ENCODE results near the gene ACVR2A. TPM values are rescaled to one million over a fixed set of nuclear protein-coding genes. Genes with fewer than 3 reads are reported as not detected.

ACVR2A gene
- polyA plus RNA-seq, 1 donor (not counting 4 experiments of a cell fraction or from before 2014, with no cell fraction given) = 6.6 TPM

- H3K4me1 ChIP-seq (ENCODE audit: control insufficient read depth, extremely low read depth, insufficient read depth, low read length) = no peaks in the 10 kb centered on the region
- H3K9ac ChIP-seq (ENCODE audit: control insufficient read depth, extremely low read depth, insufficient read depth, low read length) = no peak overlapping the region
- no peaks in the 10 kb centered on the region for H3K79me2 ChIP-seq (ENCODE audit: control insufficient read depth, insufficient read depth, low read length)
- H3K9me1 ChIP-seq (ENCODE audit: control insufficient read depth, extremely low read depth, insufficient read depth, low read length) = no peaks in the 10 kb centered on the region
- no peak overlapping the region for H2AFZ ChIP-seq (ENCODE audit: control insufficient read depth, low read length)
- no peak for DNase-seq (ENCODE audit: low read depth, low spot score)
- no peak overlapping the region for H3K27ac ChIP-seq (ENCODE audit: control insufficient read depth, insufficient read depth, low read length)
- no peak overlapping the region for H3K4me3 ChIP-seq (ENCODE audit: control insufficient read depth in 2 of 3, extremely low read depth in 1 of 3, insufficient read depth in 2 of 3, low read depth in 1 of 3, low read length in 3 of 3)
- FAIRE-seq = peak; percentile 13
- no peaks in the 10 kb centered on the region for H3K36me3 ChIP-seq (ENCODE audit: control insufficient read depth in 2 of 2, extremely low read depth in 1 of 2, insufficient read depth in 2 of 2, low read length in 2 of 2)
- no peak for TF ChIP-seq EZH2 (IDR thresholded peaks at IDR 0.05; ENCODE audit: low read length)
- no peak for TF ChIP-seq CTCF (optimal IDR thresholded peaks at IDR 0.05 in 1 of 3, IDR thresholded peaks at IDR 0.05 in 1 of 3, conservative IDR thresholded peaks at IDR 0.05 in 1 of 3; ENCODE audit: extremely low read depth in 1 of 3, insufficient read depth in 2 of 3, low read length in 3 of 3)
- no peaks in the 10 kb centered on the region for H4K20me1 ChIP-seq (ENCODE audit: control insufficient read depth, extremely low read depth, insufficient read depth, low read length)
- H3K27me3 ChIP-seq (ENCODE audit: control insufficient read depth, extremely low read depth, insufficient read depth, low read length) = no peaks in the 10 kb centered on the region
- dilution Hi-C loops (cut with MboI; ENCODE audit: extremely low pct_ligation_motif_present, low sequenced_read_pairs) = no loop called here
- no peak overlapping the region for H3K4me2 ChIP-seq (ENCODE audit: control insufficient read depth, extremely low read depth, insufficient read depth, low read depth, low read length)
- no peaks in the 10 kb centered on the region for H3K9me3 ChIP-seq (ENCODE audit: control insufficient read depth, low read depth, low read length)
Observed at GRCh38 chr2:147829106-147829505, 15.7 kb upstream of the ACVR2A start.

GRCh38 chr2:147836099-147836498 is 8.7 kb upstream of the ACVR2A start:
- H3K9me1 ChIP-seq (ENCODE audit: control insufficient read depth, extremely low read depth, insufficient read depth, low read length) = no peaks in the 10 kb centered on the region
- no peaks in the 10 kb centered on the region for H4K20me1 ChIP-seq (ENCODE audit: control insufficient read depth, extremely low read depth, insufficient read depth, low read length)
- H3K9ac ChIP-seq (ENCODE audit: control insufficient read depth, extremely low read depth, insufficient read depth, low read length) = no peak overlapping the region
- H3K9me3 ChIP-seq (ENCODE audit: control insufficient read depth, low read depth, low read length) = no peaks in the 10 kb centered on the region
- no peak overlapping the region for H3K27ac ChIP-seq (ENCODE audit: control insufficient read depth, insufficient read depth, low read length)
- no peaks in the 10 kb centered on the region for H3K36me3 ChIP-seq (ENCODE audit: control insufficient read depth in 2 of 2, extremely low read depth in 1 of 2, insufficient read depth in 2 of 2, low read length in 2 of 2)
- FAIRE-seq (no peak), DNase-seq (ENCODE audit: low read depth, low spot score) (no peak)
- H2AFZ ChIP-seq (ENCODE audit: control insufficient read depth, low read length) = no peak overlapping the region
- no peaks in the 10 kb centered on the region for H3K27me3 ChIP-seq (ENCODE audit: control insufficient read depth, extremely low read depth, insufficient read depth, low read length)
- no peaks in the 10 kb centered on the region for H3K79me2 ChIP-seq (ENCODE audit: control insufficient read depth, insufficient read depth, low read length)
- H3K4me2 ChIP-seq (ENCODE audit: control insufficient read depth, extremely low read depth, insufficient read depth, low read depth, low read length) = no peak overlapping the region
- dilution Hi-C loops (cut with MboI; ENCODE audit: extremely low pct_ligation_motif_present, low sequenced_read_pairs) = no loop called here
- TF ChIP-seq CTCF (optimal IDR thresholded peaks at IDR 0.05 in 1 of 3, IDR thresholded peaks at IDR 0.05 in 1 of 3, conservative IDR thresholded peaks at IDR 0.05 in 1 of 3; ENCODE audit: extremely low read depth in 1 of 3, insufficient read depth in 2 of 3, low read length in 3 of 3) = no peak
- no peak for TF ChIP-seq EZH2 (IDR thresholded peaks at IDR 0.05; ENCODE audit: low read length)
- H3K4me3 ChIP-seq (ENCODE audit: control insufficient read depth in 2 of 3, extremely low read depth in 1 of 3, insufficient read depth in 2 of 3, low read depth in 1 of 3, low read length in 3 of 3) = no peak overlapping the region
- no peaks in the 10 kb centered on the region for H3K4me1 ChIP-seq (ENCODE audit: control insufficient read depth, extremely low read depth, insufficient read depth, low read length)
